ENCODE data around the gene DDX46.
"Not testable (repeated sequence)": the region's sequence is repeated elsewhere in the genome, so short reads cannot be mapped to it uniquely, and the experiment has no call there.

DDX46 gene

GRCh38 chr5:134787692-134788091, 29.1 kb downstream of the DDX46 start:
- no peak for DNase-seq

GRCh38 chr5:134791580-134791979, 33.0 kb downstream of the DDX46 start:
- DNase-seq, result no peak

GRCh38 chr5:134792286-134792685, 33.7 kb downstream of the DDX46 start:
- DNase-seq, result no peak

GRCh38 chr5:134793111-134793510, 34.5 kb downstream of the DDX46 start:
- DNase-seq, result no peak

- DNase-seq, result no peak
Measured at GRCh38 chr5:134794082-134794481, 35.5 kb downstream of the DDX46 start.

- DNase-seq, result no peak
Measured at GRCh38 chr5:134794819-134795218, 36.2 kb downstream of the DDX46 start.

- no peak for DNase-seq
Measured at GRCh38 chr5:134798468-134798867, 39.9 kb downstream of the DDX46 start.

GRCh38 chr5:134803821-134804220, 45.2 kb downstream of the DDX46 start:
- DNase-seq, result no peak

GRCh38 chr5:134813407-134813806, 54.8 kb downstream of the DDX46 start:
- no peak for DNase-seq

GRCh38 chr5:134813827-134814226, 55.2 kb downstream of the DDX46 start:
- DNase-seq, result no peak

GRCh38 chr5:134817006-134817405, 58.4 kb downstream of the DDX46 start:
- DNase-seq, result no peak

- no peak for DNase-seq
Measured at GRCh38 chr5:134818776-134819175, 60.2 kb downstream of the DDX46 start.

GRCh38 chr5:134819407-134819963, 60.9 kb downstream of the DDX46 start:
- DNase-seq, result no peak

- DNase-seq, result no peak
Measured at GRCh38 chr5:134821841-134822240, 63.3 kb downstream of the DDX46 start.

GRCh38 chr5:134824681-134825080, 66.1 kb downstream of the DDX46 start:
- no peak for DNase-seq

- no peak for DNase-seq
Measured at GRCh38 chr5:134825212-134825611, 66.6 kb downstream of the DDX46 start.

- DNase-seq, result no peak
Measured at GRCh38 chr5:134833340-134834032, 74.9 kb downstream of the DDX46 start.

- DNase-seq, result no peak
Measured at GRCh38 chr5:134835623-134836022, 77.0 kb downstream of the DDX46 start.

GRCh38 chr5:134837530-134838181, 79.1 kb downstream of the DDX46 start:
- DNase-seq, result no peak

- DNase-seq, result not testable (repeated sequence)
Measured at GRCh38 chr5:134838361-134838760, 79.8 kb downstream of the DDX46 start.

- no peak for DNase-seq
Measured at GRCh38 chr5:134840811-134841210, 82.2 kb downstream of the DDX46 start.

- DNase-seq, result no peak
Measured at GRCh38 chr5:134844252-134844651, 85.7 kb downstream of the DDX46 start.

GRCh38 chr5:134845335-134845851, 86.8 kb downstream of the DDX46 start:
- DNase-seq, result no peak

All from C1 segment of cervical spinal cord (tissue), 14 donors.